ENCODE results near the gene XPOT. TPM values are rescaled to one million over a fixed set of nuclear protein-coding genes. Genes with fewer than 3 reads are reported as not detected.
A peak's percentile ranks its signal among the peaks of the same experiment; 100 is the strongest.

Gene XPOT
- total RNA-seq, 1 donor from 2014 or later, result 58.5 TPM

DNA sequence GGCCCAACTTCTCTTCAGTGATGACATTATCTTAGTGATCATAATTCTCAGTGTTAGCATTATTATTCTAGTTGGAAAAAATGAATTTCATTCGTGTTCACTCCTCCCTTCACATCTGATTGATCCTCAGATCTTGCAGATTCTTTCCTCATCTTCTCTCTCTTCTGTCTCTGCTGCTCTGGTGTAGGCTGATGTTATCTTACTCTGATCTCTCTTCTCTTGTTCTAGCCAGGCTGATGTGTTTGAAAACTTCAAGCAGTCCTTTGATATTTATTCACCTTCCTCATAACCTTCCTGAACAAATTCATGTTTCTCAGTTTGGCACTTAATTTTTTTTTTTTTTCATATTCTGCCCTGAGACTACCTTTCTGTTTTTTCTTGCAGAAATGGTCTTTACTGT lies 42.1 kb downstream of the XPOT start:
- H3K27ac Mint-ChIP-seq, result no peak overlapping the region
- DNase-seq (ENCODE audit: low spot score in 2 of 2, unreplicated experiment in 2 of 2), result no peak
- H3K4me1 Mint-ChIP-seq, result peaks cover 6% of the 10 kb centered on the region
- H3K27me3 Mint-ChIP-seq (ENCODE audit: low read depth), result no peaks in the 10 kb centered on the region
- no peak overlapping the region for H3K4me3 Mint-ChIP-seq
- no peaks in the 10 kb centered on the region for H3K9me3 Mint-ChIP-seq
- H3K36me3 Mint-ChIP-seq, result peaks cover 26% of the 10 kb centered on the region
- TF ChIP-seq, protein P1, sequence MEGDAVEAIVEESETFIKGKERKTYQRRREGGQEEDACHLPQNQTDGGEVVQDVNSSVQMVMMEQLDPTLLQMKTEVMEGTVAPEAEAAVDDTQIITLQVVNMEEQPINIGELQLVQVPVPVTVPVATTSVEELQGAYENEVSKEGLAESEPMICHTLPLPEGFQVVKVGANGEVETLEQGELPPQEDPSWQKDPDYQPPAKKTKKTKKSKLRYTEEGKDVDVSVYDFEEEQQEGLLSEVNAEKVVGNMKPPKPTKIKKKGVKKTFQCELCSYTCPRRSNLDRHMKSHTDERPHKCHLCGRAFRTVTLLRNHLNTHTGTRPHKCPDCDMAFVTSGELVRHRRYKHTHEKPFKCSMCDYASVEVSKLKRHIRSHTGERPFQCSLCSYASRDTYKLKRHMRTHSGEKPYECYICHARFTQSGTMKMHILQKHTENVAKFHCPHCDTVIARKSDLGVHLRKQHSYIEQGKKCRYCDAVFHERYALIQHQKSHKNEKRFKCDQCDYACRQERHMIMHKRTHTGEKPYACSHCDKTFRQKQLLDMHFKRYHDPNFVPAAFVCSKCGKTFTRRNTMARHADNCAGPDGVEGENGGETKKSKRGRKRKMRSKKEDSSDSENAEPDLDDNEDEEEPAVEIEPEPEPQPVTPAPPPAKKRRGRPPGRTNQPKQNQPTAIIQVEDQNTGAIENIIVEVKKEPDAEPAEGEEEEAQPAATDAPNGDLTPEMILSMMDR (IDR thresholded peaks at IDR 0.05; ENCODE audit: unreplicated experiment), result no peak

DNA sequence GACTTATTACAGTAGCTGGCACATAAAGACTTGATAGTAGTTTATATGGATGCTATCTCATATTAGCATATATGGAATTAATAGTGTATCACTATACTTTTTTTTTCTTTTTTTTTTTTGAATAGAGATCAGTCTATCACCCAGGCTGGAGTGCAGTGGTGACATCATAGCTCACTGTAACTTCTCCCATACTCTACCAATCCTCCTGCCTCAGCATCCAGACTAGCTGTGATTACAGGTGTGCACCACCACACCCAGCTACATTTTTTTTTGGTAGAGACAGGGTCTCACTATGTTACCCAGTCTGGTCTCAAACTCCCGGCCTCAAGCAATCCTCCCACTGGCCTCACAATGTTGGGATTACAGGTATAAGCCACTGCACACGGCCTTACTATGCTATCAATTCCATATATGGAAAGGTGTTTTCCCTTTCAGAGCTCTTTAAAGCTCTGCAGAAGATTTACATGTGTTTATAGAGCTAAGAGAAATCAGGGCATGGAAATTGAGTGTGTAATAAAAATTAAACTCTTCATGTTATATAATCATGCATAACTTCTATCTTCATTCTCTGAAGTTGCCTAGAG lies 46.0 kb downstream of the XPOT start:
- H3K9me3 Mint-ChIP-seq, result no peaks in the 10 kb centered on the region
- H3K27me3 Mint-ChIP-seq (ENCODE audit: low read depth), result no peaks in the 10 kb centered on the region
- peaks cover 14% of the 10 kb centered on the region for H3K36me3 Mint-ChIP-seq
- TF ChIP-seq, protein P1 (IDR thresholded peaks at IDR 0.05; ENCODE audit: unreplicated experiment), result no peak
- H3K4me3 Mint-ChIP-seq, result no peak overlapping the region
- H3K4me1 Mint-ChIP-seq, result peaks cover 21% of the 10 kb centered on the region
- no peak for DNase-seq (ENCODE audit: low spot score in 2 of 2, unreplicated experiment in 2 of 2)
- no peak overlapping the region for H3K27ac Mint-ChIP-seq

DNA sequence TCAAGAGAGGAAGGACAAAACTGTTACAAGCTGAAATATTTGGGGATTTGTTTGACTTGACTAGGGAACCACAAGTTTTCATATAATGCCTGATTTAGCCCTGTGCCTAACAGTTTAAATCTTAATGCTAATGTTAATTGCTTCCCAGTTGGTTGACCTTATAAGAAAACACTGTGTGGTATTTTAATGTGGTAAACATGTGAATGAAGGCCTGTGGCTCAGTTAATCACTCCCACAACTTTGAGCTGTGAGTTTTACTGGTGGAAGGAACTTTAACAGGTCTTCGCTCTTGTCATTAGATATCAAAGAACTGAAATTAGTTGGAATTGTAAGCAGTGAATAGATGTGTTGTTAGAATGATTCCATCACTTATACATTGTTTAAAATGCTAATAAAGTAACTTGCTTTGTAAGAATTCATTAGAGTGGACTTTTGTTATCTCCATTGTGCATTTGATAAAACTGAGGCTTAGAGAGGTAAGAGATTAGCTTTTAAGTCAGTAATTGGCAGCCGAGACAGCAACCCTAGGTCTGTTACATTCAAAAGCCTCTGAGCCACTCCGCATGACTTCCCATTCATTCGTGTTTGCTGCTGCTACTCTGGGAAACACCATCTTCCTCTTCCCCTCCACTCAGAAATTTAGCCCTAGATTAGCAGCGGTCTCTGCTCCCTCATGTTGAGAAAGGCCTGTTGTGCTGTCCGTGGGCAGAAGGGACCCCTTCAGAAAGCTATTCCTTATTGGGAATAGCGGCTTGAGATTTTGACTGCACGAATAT lies 46.7 kb downstream of the XPOT start:
- peak overlapping the region; percentile 14 for H3K27ac Mint-ChIP-seq
- H3K36me3 Mint-ChIP-seq, result peaks cover 13% of the 10 kb centered on the region
- H3K9me3 Mint-ChIP-seq, result no peaks in the 10 kb centered on the region
- TF ChIP-seq, protein P1 (IDR thresholded peaks at IDR 0.05; ENCODE audit: unreplicated experiment), result no peak
- H3K27me3 Mint-ChIP-seq (ENCODE audit: low read depth), result no peaks in the 10 kb centered on the region
- no peak for DNase-seq (ENCODE audit: low spot score in 2 of 2, unreplicated experiment in 2 of 2)
- peak overlapping the region; percentile 94 for H3K4me3 Mint-ChIP-seq
- H3K4me1 Mint-ChIP-seq, result peaks cover 21% of the 10 kb centered on the region

DNA sequence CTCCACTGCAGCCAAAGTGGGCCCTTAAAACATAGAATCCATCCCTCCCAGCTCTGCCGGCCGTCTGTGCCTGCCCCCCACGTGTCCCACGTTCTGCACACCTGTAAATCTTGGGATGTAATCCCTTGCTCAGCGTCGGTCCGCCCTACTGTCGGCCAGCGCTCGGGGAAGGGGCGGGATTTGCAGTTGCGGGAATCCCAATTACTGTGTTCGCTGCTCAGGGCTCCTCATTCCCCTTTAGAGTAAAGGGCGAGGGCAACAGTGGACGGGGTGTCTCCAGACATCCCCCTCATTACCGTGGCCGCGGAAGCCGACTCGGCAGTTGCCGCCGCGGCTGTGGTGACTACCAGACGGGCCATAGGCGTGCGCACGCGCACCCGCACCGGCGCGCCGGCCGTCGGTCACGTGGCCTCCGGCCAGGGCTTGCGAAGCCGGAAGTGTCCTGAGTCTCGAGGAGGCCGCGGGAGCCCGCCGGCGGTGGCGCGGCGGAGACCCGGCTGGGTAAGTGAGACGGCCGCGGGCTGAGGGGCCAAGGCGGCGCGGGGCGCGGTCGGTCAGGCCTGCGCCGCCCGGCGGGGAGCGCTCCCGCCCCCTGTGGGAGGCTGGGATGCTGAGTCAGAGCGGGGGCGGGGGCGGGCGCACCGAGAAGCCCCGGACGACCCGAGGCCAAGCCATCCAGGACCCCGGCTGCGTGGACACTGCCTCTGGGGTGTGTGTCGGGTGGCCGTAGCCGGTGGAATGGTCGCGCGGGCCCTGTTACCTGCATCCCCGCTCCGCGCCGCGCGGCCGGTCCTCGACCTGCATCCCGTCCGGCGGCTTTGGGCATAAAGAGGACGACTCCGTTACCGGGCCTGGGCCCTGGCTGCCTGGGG lies 47.7 kb downstream of the XPOT start, which contains the start of gene TBK1:
Gene TBK1, plus strand, starts transcription at position 434 of the 872 bp plus-strand sequence. CDS start 3,751 bp downstream, outside the sequence.
- peak within 1 kb of the TSS; percentile 94 for H3K4me3 Mint-ChIP-seq
- H3K4me1 Mint-ChIP-seq, result peaks cover 21% of the 10 kb centered on the region
- peak; percentile 72 to 87 for DNase-seq (ENCODE audit: low spot score in 2 of 2, unreplicated experiment in 2 of 2)
- peaks cover 6% of the 10 kb centered on the region for H3K36me3 Mint-ChIP-seq
- no peaks in the 10 kb centered on the region for H3K27me3 Mint-ChIP-seq (ENCODE audit: low read depth)
- TF ChIP-seq, protein P1 (IDR thresholded peaks at IDR 0.05; ENCODE audit: unreplicated experiment), result no peak
- no peaks in the 10 kb centered on the region for H3K9me3 Mint-ChIP-seq
- peak within 1 kb of the TSS; percentile 97 for H3K27ac Mint-ChIP-seq

GRCh38 chr12:64452559-64453329 lies 48.6 kb downstream of the XPOT start:
- H3K27me3 Mint-ChIP-seq (ENCODE audit: low read depth), result no peaks in the 10 kb centered on the region
- peaks cover 6% of the 10 kb centered on the region for H3K36me3 Mint-ChIP-seq
- no peaks in the 10 kb centered on the region for H3K9me3 Mint-ChIP-seq
- H3K4me1 Mint-ChIP-seq, result peaks cover 21% of the 10 kb centered on the region
- peak overlapping the region; percentile 97 for H3K27ac Mint-ChIP-seq
- DNase-seq (ENCODE audit: low spot score in 2 of 2, unreplicated experiment in 2 of 2), result no peak
- TF ChIP-seq, protein P1 (IDR thresholded peaks at IDR 0.05; ENCODE audit: unreplicated experiment), result no peak
- peak overlapping the region; percentile 84 for H3K4me3 Mint-ChIP-seq
